CD4-positive, alpha-beta T cell treated with Interferon gamma for 1 hour (primary cell): Measurements from ENCODE around the gene KLHL21.
A peak's percentile ranks its signal among the peaks of the same experiment; 100 is the strongest.
"Not testable (repeated sequence)": the region's sequence is repeated elsewhere in the genome, so short reads cannot be mapped to it uniquely, and the experiment has no call there.

Source experiments
- DNase-seq: peaks from one replicate; pipeline ENCODE4 v3.0.0-alpha.2; 2020

The KLHL21 gene, protein sequence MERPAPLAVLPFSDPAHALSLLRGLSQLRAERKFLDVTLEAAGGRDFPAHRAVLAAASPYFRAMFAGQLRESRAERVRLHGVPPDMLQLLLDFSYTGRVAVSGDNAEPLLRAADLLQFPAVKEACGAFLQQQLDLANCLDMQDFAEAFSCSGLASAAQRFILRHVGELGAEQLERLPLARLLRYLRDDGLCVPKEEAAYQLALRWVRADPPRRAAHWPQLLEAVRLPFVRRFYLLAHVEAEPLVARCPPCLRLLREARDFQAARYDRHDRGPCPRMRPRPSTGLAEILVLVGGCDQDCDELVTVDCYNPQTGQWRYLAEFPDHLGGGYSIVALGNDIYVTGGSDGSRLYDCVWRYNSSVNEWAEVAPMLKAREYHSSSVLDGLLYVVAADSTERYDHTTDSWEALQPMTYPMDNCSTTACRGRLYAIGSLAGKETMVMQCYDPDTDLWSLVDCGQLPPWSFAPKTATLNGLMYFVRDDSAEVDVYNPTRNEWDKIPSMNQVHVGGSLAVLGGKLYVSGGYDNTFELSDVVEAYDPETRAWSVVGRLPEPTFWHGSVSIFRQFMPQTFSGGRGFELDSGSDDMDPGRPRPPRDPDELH

DNA sequence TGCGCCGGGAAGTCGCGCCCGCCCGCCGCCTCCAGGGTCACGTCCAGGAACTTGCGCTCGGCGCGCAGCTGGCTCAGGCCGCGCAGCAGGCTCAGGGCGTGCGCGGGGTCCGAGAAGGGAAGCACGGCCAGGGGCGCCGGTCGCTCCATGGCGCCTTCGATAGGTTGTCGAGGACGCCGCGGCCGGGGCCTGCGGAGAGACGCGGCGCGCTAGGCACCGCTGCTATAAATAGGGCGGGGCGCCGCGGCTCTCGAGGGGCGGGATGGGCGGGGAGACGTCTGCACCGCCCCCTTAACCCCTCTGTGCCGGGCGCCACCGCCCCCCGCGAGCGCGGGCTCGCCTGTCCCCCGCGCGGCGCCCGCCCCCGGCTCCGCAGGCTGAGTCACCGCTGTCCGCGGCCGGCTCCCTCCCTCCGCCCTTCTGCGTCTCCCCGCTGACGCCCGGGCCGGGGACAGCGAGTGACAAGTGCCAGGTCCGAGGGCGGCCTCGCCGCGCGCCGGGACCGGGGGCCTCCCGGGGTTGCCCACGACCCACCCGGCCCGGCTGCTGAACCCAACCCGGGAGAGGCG is at the start of gene KLHL21:
Gene KLHL21 (minus strand): TSS at position 201 of the 569 bp plus-strand sequence. CDS start 52 bp downstream, at position 149.
- DNase-seq: peak; percentile 85

DNA sequence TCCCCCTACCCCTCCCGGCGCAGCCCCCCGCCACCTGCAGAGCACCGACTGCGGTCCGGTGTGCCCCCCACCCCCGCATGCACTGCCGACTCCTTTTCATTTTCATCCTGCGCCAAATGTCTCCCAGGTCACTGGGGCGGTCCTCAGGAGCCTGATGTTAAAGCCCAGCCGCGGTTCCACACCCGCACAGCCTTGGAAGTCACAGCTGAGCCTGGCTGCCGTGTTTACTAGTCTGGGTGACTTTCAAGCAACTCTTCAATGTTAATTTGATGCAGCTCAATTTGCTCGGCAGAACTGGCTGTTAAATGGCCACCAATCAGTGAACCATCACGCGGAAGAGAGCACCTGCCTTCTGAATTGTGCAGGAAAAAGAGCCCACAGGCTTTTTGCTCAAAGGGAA is 49.2 kb upstream of the KLHL21 start:
- DNase-seq: no peak

DNA sequence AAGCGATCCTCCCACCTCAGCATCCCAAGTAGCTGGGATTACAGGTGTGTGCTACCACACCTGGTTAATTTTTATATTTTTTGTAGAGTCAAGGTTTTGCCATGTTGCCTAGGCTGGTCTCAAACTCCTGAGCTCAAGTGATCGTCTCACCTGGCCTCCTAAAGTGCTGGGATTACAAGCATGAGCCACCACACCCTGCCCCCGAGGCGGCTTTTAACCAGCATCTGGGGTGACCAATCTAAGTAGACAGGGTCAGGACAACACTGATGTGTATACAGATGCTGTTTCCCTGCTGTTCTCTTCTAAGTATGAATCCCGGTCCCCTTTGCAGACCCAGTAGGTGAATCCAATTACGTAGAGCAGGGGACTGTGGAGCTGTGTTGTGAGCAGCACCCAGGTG is 45.9 kb upstream of the KLHL21 start:
- DNase-seq: no peak

DNA sequence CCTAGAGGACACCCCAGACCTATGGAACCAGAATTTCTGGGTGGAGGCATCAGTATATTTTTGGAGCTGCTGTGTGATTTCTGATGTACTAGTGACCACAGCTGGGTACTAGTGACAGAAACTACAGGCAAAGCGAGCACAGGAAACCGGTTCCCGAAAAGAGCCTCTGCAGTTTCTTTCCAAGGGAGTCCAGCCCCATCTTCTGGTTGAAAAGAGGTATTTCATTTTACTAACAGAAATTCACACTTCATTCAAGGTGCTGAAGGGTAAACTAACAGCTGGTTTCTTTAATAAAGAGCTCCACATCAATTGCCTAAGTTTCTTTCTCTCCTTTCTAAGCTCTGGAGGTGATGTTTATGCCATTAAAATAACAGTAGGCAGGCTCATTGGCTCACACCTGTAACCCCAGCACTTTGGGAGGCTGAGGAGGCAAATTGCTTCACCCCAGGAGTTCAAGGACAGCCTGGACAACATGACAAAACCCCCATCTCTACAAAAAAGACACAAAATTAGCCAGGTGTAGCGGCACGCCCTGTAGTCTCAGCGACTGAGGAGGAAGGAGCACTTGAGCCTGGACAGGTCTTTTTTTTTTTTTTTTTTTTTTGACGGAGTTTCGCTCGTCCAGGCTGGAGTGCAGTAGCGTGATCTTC is 44.0 kb upstream of the KLHL21 start:
- DNase-seq: peak; percentile 25

DNA sequence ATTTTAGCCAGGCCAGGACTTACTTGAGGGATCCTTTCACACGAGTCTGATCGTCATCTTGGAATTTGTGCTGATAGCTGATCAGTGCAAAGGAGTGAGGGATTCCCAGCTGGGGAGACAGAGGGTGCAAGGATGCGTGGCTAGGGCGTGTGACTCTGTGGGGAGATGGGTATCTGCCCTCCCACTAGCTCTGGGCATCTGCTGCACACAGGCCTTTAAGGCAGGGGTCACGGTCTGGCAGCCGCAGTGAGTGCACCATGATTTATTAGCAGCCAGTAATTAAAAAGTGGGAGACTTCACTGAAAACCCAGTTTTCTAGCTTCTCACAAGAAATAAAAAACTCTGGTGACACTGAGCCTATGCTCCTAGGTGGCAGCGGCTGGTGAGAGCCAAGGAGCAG is 42.3 kb upstream of the KLHL21 start:
- no peak for DNase-seq

DNA sequence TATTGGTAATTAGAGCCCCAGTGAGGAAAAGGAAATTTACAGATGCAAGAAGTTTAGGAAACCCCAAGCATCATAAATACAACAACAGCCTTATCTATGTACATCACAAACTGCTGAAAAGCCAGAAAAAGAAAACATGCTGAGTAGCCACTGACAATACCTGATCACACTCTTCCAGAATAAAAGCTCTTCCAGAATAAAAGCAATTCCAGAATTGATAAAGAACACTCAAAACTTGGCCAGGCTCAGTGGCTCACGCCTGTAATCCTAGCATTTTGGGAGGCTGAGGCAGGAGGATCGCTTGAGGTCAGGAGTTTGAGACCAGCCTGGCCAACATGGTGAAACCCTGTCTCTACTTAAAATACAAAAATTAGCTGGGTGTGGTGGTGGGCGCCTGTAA is 38.2 kb upstream of the KLHL21 start:
- not testable (repeated sequence) for DNase-seq

DNA sequence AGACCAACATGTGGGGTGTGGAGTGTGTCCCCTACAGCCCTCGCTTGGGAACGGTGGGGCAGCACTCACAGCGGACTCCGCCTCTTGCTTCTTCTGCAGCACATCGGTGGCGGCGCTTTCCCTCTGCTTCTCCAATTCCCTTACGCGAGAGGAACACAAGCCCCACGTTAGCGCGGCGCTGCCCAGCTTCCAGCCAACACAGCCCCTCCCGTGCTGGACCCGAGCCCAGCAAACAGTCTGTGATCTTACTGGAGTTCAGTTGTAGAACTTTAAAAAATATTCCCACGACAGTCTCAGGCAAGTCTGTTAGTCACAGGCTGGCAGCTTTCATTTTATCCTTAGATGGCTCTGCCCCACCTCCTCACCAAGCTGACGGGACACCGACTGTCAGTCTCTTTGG is 35.6 kb upstream of the KLHL21 start:
- DNase-seq: no peak

DNA sequence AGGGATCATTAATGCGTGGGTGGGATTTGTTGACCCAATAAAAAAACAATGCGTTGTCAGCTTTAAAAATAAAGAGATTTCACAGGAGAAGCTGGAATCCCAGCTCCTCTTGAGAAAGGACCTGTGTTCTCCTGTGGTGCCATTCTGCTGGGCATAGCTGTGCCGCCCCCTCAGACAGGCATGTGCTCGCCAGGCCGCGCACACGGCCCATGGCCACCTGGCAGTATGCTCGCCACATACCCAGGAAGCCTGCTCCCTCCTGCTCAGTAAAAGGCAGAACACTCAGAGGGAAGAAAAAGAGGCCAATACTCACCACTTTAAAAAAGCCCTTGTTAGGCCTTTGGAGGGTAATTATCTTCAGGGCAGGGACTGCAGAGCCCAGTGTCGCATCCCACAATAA is 35.1 kb upstream of the KLHL21 start:
- DNase-seq: no peak

DNA sequence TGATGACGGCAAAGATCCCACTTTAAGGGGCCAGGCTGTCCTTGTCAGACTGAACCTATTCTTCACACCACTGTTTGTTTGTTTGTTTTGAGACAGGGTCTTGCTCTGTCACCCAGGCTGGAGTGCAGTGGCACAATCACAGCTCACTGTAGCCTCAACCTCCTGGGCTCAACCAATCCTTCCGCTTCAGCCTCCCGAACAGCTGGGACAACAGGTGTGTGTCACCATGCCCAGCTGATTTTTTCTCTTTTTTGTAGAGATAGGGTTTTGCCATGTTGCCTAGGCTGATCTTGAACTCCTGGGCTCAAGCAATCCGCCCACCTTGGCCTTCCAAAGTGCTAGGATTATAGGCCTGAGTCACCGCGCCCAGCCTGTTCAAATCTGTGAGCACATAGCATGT is 34.1 kb upstream of the KLHL21 start:
- DNase-seq: not testable (repeated sequence)

DNA sequence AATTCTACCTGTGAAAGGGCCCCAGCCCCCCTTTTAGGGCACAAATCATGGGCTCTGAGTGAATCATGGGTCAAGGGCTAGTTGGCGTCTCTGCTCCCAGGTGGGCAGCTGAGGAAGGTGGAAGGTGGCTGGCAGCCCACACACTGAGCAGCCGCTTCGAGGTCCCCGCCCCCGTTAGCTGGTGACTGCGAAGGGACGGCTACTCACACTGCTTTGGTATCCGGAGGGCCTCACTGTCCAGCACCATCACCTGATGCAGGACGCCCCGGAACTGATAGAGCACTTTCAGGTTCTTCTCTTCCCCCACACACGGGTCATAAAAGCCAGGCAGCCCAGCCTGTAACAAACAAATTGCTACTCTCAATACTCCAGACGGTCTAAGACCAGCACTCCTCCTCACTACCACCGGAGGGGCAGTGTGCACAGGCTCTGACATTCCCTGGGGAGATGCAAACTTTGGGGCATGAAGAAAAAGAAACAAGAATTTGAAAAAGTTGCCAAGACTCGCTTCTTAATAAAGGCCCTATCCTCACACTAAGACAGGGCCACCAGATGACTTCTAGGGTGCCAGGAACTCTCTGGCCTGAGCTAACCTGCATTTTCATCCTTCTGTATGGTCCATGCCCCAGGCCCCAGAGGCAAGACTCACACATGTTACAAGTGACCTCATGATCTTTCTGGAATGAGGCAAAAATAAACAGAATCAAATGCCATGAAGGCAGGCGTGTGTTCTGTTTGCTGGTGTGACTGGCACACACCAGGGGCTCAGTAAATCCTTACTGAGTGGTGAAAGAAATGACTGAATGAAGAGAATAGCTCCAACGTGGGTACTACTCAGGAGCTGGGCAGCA is 33.5 kb upstream of the KLHL21 start:
- no peak for DNase-seq

DNA sequence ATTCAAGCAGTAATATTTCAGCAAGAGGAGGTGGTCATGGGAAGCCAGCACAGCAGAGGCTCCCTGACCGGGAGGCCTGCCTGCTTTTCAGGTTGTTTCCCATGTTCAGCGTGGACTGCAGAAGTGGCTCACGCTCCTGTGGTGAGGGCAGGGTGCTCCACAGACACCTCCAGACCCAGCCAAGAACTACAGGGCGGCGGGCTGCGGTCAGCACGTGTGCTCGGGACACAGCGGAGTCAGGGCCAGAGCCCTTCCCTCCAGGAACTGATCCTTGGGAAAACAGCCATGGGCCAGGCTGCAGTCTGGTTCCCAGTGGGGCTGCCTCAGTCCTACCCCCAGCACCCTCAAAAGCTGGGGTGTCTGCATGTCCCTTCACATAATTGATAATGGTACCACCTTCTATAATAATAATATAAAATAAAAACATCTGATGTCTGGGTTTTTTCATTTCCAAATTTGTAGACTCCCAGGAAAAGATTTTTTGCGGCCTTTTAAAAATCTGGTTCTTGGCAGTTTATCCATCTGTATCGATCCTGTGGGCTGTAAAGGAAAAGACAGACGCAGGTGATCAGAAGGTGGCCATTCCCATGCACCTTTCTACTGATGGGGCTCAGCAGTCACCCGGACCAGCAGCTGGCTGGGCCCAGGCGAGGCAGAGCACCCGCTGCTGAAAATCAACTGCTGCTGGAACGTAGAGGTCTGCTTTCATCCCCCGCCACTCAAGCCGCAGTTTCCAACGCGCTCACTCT is 32.7 kb upstream of the KLHL21 start:
- no peak for DNase-seq

DNA sequence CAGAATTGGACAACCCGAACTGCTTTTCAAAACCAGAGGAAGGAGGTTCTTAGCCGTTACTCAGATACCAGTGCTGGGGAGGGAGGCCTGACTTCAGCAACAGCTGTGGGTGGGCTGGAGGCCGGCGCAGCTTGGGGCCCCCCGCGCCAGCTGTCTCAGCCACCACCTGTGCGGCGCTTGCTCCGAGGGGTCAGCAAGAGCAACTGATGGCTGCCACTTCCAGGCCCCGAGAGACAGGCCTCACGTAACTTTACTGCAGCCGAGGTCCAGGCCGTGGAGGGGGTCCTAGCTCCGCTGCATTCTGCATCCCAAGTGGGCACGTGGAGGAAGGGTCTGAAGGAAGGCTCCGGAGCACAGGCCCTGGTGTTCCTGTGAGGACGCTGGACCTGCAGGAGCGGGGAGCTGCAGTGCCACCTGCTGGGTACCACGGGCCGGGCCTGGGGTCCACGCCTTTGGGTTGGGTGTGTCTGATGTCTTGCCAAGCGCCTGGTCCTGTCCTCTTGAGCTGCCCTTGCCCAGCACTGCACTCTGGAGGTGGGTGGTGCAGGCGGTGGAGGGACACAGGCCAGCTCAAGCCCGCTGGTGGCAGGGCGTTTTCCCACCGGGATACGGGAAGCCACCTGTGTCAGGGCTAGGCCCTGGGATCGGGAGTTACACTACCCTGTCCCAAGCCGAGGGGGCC is 31.8 kb upstream of the KLHL21 start:
- peak; percentile 27 for DNase-seq

DNA sequence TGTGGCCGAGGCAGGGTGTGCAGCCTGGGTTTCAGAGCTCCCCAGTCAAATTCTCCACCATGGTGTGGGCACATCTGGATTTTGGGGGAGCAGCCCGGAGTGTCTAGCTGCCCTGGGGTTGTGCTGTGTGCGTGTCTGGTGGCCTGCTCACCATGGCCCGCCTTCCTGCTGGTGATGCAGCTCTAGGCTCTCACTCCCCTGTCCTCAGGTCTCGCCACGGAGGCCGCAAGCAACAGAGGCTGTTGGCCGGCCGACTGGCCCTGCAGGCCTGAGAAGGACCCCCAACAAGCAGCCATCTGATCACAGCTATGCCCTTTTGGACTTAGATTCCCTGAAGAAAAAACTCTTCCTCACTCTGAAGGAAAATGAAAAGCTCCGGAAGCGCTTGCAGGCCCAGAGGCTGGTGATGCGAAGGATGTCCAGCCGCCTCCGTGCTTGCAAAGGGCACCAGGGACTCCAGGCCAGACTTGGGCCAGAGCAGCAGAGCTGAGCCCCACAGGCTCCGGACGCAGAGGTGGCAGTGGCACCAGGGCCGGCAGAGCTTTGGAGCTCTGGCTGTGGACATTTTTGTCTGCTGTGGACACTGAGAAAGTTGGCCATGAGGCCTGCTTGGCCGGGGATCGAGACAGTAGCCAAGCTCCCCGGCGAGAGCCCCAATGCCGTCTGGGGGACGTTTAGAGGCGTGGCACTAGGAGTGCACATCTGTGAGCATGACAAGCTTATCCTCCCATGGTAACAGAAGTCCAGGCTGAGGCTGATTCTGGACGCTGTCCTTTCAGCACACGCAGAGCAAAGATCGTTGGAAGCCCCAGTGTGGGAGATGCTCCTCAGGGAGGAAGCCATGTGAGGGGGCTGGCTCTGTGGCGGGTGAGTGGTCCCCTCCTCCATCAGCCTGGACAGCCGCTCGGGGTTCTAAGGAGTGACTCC is 30.2 kb upstream of the KLHL21 start:
- DNase-seq: no peak

DNA sequence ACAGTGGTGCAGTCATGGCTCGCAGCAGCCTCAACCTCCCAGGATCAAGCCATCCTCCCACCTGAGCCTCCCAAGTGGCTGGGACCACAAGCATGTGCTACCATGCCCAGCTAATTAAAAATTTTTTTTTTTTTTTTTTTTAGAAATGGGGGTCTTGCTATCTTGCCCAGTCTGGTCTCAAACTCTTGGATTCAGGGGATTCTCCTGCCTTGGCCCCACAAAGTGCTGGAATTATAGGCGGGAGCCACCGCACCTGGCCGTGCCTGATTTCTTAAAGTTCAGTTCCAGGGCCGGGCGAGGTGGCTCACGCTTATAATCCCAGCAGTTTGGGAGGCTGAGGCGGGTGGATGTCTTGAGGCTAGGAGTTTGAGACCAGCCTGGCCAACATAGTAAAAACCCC is 28.4 kb upstream of the KLHL21 start:
- no peak for DNase-seq

DNA sequence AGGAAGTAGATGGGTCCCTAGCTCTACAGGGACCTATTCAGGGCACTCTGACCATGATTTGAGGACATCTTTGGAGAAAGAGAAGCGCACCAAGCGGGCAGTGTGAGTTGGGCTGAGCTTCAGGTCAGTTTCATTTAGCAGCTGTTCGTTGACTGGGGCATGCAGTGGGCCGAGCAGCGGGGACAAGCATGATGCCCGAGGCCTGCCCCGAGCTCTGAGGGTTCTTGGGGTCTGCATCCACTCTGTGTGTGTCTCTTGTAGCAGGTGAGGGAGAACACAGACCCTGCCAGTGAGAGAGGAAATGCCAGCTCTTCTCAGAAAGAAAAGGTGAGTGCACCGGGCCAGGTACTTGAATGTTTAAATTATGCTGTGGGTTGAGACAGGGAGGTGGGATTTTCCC is 27.4 kb upstream of the KLHL21 start:
- DNase-seq: no peak

DNA sequence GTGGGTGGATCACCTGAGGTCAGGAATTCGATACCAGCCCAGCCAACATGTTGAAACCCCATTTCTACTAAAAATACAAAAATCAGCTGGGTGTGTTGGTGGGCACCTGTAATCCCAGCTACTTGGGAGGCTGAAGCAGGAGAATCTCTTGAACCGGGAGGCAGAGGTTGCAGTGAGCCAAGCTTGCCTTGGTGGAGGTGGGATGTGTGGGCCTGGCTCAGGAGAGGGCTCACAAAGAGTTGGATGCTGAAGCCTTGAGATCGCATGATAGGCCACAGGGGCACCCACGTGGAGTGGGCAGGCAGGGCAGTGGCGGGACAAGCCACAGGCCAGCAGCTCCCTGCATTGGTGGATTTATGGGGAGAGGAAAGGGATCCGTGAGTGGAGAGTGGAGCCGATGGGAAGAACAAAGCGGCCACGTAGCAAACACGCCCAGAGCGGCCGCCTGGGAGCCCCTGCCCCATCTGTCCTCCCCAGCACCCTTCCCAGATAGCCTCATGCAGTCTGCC is 26.4 kb upstream of the KLHL21 start:
- DNase-seq: no peak

DNA sequence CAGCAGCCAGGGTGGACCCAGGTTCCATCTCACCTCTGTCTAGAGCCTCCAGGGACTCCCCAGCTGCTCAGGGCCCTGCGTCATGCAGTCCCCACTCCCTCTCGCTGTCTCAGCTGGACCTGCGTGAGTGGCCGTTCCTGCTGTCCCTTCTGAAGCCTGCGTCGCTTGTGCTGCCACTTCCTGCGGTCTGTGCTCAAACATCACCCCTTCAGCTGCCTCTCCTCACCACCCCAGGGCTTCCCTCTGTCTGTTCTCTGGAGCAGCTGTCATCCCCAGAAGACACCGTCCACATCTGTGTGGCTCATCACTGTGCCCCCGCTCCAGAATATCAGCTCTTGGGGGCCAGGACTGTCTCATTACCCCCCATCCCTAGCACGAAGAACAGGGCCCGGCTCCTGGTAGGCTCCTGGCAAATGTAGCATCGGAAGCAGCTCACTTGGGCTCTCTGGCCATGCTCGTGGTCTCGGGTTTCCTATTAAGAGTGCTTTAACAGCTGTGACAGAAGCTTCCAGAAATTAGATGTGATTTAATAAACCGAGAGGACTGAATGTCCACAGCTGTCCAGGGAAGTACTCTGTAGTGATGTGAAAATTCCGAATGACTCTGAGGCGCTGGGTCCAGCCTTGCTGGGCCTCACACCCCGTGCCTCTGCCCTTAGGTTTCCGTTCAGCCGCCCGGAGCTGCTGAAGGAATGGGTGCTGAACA is 25.3 kb upstream of the KLHL21 start:
- DNase-seq: no peak

DNA sequence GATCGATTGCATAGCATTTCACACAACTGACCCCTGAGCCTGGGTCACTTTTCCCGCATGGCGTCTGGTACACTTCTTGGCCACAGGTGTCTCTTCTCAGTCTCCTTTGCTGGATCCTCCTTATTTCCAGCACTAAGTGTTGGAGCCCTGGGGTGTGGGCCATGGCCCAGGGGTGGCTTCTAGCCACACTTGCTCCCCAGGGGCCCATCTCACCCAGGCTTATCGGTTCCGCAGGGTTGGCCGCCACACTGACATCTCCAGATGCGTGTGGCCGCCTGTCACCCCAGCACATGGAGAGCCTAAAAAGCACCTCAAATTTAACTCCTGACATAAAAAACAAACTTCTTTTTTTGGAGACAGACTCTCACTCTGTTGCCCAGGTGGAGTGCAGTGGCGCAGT is 24.4 kb upstream of the KLHL21 start:
- no peak for DNase-seq

DNA sequence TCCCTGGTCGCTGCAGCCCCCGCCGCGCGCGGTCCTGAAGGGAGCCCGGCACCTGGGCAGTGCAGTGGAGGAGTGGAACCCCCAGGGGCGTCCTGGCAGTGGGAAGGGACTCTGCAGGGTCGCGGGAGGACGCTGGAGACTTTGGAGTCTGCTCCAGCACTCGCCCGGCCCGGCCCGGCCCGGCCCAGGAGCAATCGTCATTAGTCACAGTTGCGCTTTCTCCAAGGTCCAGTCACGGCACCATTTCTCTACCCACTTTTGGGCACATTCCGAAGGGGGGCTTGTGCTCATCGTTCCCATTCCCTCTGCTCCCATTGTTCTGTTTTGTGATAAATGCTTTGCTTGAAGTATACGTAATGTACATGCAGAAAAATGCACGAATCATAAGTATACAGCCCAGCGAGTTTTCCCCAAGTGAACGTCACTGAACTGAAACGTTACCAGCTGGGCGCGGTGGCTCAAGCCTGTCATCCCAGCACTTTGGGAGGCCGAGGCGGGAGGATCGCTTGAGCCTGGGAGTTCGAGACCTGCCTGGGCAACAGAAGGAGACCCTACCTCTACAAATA is 23.0 kb upstream of the KLHL21 start:
- DNase-seq: no peak
